ENCODE data around the gene TSHR.

TSHR gene

GRCh38 chr14:80941241-80942185 is 13.9 kb upstream of the TSHR start, which contains the start of gene CEP128:
Gene CEP128 (minus strand): TSS chr14:80941738.
- TF ChIP-seq TCF12 (IDR thresholded peaks at IDR 0.05; ENCODE audit: low read depth) (peak; percentile 53; the same call in 1 of the 2 replicates), ZBTB7A (IDR thresholded peaks at IDR 0.05; ENCODE audit: low read depth) (no peak), FOXM1 (IDR thresholded peaks at IDR 0.05; ENCODE audit: borderline replicate concordance, low read depth) (peak; percentile 29; the same call in 1 of the 2 replicates), YY1 (IDR thresholded peaks at IDR 0.05; ENCODE audit: low read depth) (peak; percentile 61; the same call in 1 of the 2 replicates), CREB1 (IDR thresholded peaks at IDR 0.05; ENCODE audit: low read depth) (peak; percentile 48), EGR1 (IDR thresholded peaks at IDR 0.05) (no peak), TAF1 (IDR thresholded peaks at IDR 0.05; ENCODE audit: low read depth) (peak; percentile 60; the same call in 1 of the 2 replicates), MAX (IDR thresholded peaks at IDR 0.05) (peak; percentile 45), USF1 (IDR thresholded peaks at IDR 0.05) (peak; percentile 43; the same call in 1 of the 2 replicates), RAD21 (IDR thresholded peaks at IDR 0.05; ENCODE audit: low read depth) (no peak), TEAD4 (IDR thresholded peaks at IDR 0.05) (no peak)

GRCh38 chr14:80942191-80942600 is 13.2 kb upstream of the TSHR start:
- no peak for TF ChIP-seq EP300 (IDR thresholded peaks at IDR 0.05; ENCODE audit: borderline replicate concordance)
- TF ChIP-seq MAX (IDR thresholded peaks at IDR 0.05): no peak
- TF ChIP-seq NFIC (IDR thresholded peaks at IDR 0.05): no peak
- TF ChIP-seq RAD21 (IDR thresholded peaks at IDR 0.05; ENCODE audit: low read depth): no peak
- no peak for TF ChIP-seq CEBPB (IDR thresholded peaks at IDR 0.05)
- TF ChIP-seq TAF1 (IDR thresholded peaks at IDR 0.05; ENCODE audit: low read depth): no peak
- TF ChIP-seq FOXM1 (IDR thresholded peaks at IDR 0.05; ENCODE audit: borderline replicate concordance, low read depth): no peak
- TF ChIP-seq ZBTB7A (IDR thresholded peaks at IDR 0.05; ENCODE audit: low read depth): no peak
- TF ChIP-seq CREB1 (IDR thresholded peaks at IDR 0.05; ENCODE audit: low read depth): no peak

- TF ChIP-seq MAX (IDR thresholded peaks at IDR 0.05) (no peak), TCF12 (IDR thresholded peaks at IDR 0.05; ENCODE audit: low read depth) (no peak), NFIC (IDR thresholded peaks at IDR 0.05) (no peak), ZBTB7A (IDR thresholded peaks at IDR 0.05; ENCODE audit: low read depth) (no peak), YY1 (IDR thresholded peaks at IDR 0.05; ENCODE audit: low read depth) (no peak), TEAD4 (IDR thresholded peaks at IDR 0.05) (no peak), TAF1 (IDR thresholded peaks at IDR 0.05; ENCODE audit: low read depth) (no peak), EGR1 (IDR thresholded peaks at IDR 0.05) (no peak), REST (IDR thresholded peaks at IDR 0.05; ENCODE audit: low read depth) (no peak), CEBPB (IDR thresholded peaks at IDR 0.05) (no peak), EP300 (IDR thresholded peaks at IDR 0.05; ENCODE audit: borderline replicate concordance) (no peak), CREB1 (IDR thresholded peaks at IDR 0.05; ENCODE audit: low read depth) (no peak), FOXM1 (IDR thresholded peaks at IDR 0.05; ENCODE audit: borderline replicate concordance, low read depth) (no peak), RAD21 (IDR thresholded peaks at IDR 0.05; ENCODE audit: low read depth) (no peak), USF1 (IDR thresholded peaks at IDR 0.05) (no peak)
Observed at GRCh38 chr14:80944861-80945617, 10.4 kb upstream of the TSHR start.

GRCh38 chr14:80946187-80946586 is 9.2 kb upstream of the TSHR start:
- TF ChIP-seq ZBTB7A (IDR thresholded peaks at IDR 0.05; ENCODE audit: low read depth): no peak
- TF ChIP-seq EGR1 (IDR thresholded peaks at IDR 0.05): no peak

- no peak for TF ChIP-seq EP300 (IDR thresholded peaks at IDR 0.05; ENCODE audit: borderline replicate concordance)
- no peak for TF ChIP-seq USF1 (IDR thresholded peaks at IDR 0.05)
- TF ChIP-seq RAD21 (IDR thresholded peaks at IDR 0.05; ENCODE audit: low read depth): no peak
- TF ChIP-seq NFIC (IDR thresholded peaks at IDR 0.05): no peak
- TF ChIP-seq ZBTB7A (IDR thresholded peaks at IDR 0.05; ENCODE audit: low read depth): no peak
- no peak for TF ChIP-seq CREB1 (IDR thresholded peaks at IDR 0.05; ENCODE audit: low read depth)
- no peak for TF ChIP-seq FOXM1 (IDR thresholded peaks at IDR 0.05; ENCODE audit: borderline replicate concordance, low read depth)
- no peak for TF ChIP-seq MAX (IDR thresholded peaks at IDR 0.05)
- TF ChIP-seq TAF1 (IDR thresholded peaks at IDR 0.05; ENCODE audit: low read depth): no peak
- TF ChIP-seq TCF12 (IDR thresholded peaks at IDR 0.05; ENCODE audit: low read depth): no peak
- TF ChIP-seq CEBPB (IDR thresholded peaks at IDR 0.05): no peak
- TF ChIP-seq YY1 (IDR thresholded peaks at IDR 0.05; ENCODE audit: low read depth): no peak
- TF ChIP-seq REST (IDR thresholded peaks at IDR 0.05; ENCODE audit: low read depth): no peak
- TF ChIP-seq EGR1 (IDR thresholded peaks at IDR 0.05): no peak
- no peak for TF ChIP-seq TEAD4 (IDR thresholded peaks at IDR 0.05)
Observed at GRCh38 chr14:80946797-80947196, 8.6 kb upstream of the TSHR start.

Measured in Ishikawa (cell line).